K562 (cell line): ENCODE data around the gene KIR3DL2. TPM values are rescaled to one million over a fixed set of nuclear protein-coding genes. Genes with fewer than 3 reads are reported as not detected.

Experiments
- ASH1L ChIP-seq: fragments of 450-650 bp; IDR thresholded peaks from 2 replicates; pipeline ENCODE4 v1.6.1; 2018; ENCODE audit warnings: borderline replicate concordance, mild to moderate bottlenecking, low read depth; ENCODE audit not compliant: partially characterized antibody
- ELF2 ChIP-seq: fragments of 250-450 bp; sonication (Bioruptor Pico); IDR thresholded peaks from 2 replicates; pipeline ENCODE4 v1.5.0; 2021; ENCODE audit warnings: mild to moderate bottlenecking
- ESRRB ChIP-seq: fragments of 250-450 bp; sonication (Bioruptor Pico); IDR thresholded peaks from 2 replicates; pipeline ENCODE4 v1.5.0; 2020; ENCODE audit warnings: mild to moderate bottlenecking, moderate library complexity, borderline replicate concordance
- MNT ChIP-seq, 2 experiments: fragments of 450-650 bp; conservative IDR thresholded peaks; 2 replicates each; pipeline ENCODE4 v1.6.1; 2017; ENCODE audit warnings: mild to moderate bottlenecking in 2 of 2, moderate library complexity in 2 of 2
- NR2C1 ChIP-seq, 2 experiments: fragments of 450-650 bp; IDR thresholded peaks; 2 replicates each; pipeline ENCODE4 v1.6.1; 2017; ENCODE audit warnings: mild to moderate bottlenecking in 2 of 2, antibody characterized with exemption in 1 of 2, inconsistent platforms in 1 of 2, missing compliant biosample characterization in 1 of 2, missing genetic modification characterization in 1 of 2
- SETDB1 ChIP-seq: IDR thresholded peaks from one replicate; pipeline ENCODE4 v1.6.1; 2012; ENCODE audit warnings: low read length, control low read depth, inconsistent platforms
- STAT5A ChIP-seq: IDR thresholded peaks from 2 replicates; pipeline ENCODE4 v1.6.1; 2012; ENCODE audit warnings: low read length, inconsistent platforms, borderline replicate concordance
- TAF9B ChIP-seq: fragments of 450-650 bp; IDR thresholded peaks from 2 replicates; pipeline ENCODE4 v1.6.1; 2018; ENCODE audit warnings: mild to moderate bottlenecking; ENCODE audit not compliant: partially characterized antibody
- UBTF ChIP-seq, 2 experiments: IDR thresholded peaks; 2 replicates each; pipeline ENCODE4 v1.6.1; 2012; ENCODE audit warnings: improper control_type of control experiment in 2 of 2, low read depth in 2 of 2, low read length in 2 of 2, borderline replicate concordance in 1 of 2
- XRCC5 ChIP-seq: fragments of 200-400 bp; formaldehyde crosslinking; IDR thresholded peaks from 2 replicates; pipeline ENCODE4 v1.6.1; 2017; ENCODE audit warnings: low read depth, mild to moderate bottlenecking, low read length
- polyA plus RNA-seq, 8 experiments: library from polyadenylated mRNA; depleted of rRNA in 4 of 8; stranded (reverse) in 5 of 8; unstranded in 3 of 8; fragments of >200 nt; fragmentation: Nextera tagmentation in 2 of 8; fragmentation: Illumina TruSeq in 1 of 8; extraction: Ambion mirVana in 2 of 8; extraction: Trizol in 1 of 8; gene quantifications; 2 replicates each; pipeline versions ENCODE4 v1.2.1 to v1.2.3, GENCODE V29; 2011 to 2014; ENCODE audit warnings: inconsistent platforms in 1 of 8, missing spikeins in 1 of 8
- total RNA-seq, 7 experiments: library from RNA; depleted of rRNA in 6 of 7; stranded (reverse); fragments of >200 nt in 6 of 7; fragmentation: Illumina TruSeq in 2 of 7; extraction: Trizol in 2 of 7; gene quantifications; 2 replicates each; pipeline versions ENCODE4 v1.2.1 to v1.2.3, GENCODE V29; 2011 to 2021; ENCODE audit warnings: low replicate concordance in 1 of 7
- TF ChIP-seq, protein P1 (sequence below): fragments of 450-650 bp; IDR thresholded peaks from 2 replicates; pipeline ENCODE4 v1.6.1; 2016; ENCODE audit warnings: low read depth

KIR3DL2 gene
- total and polyA plus RNA-seq, 9 of the 15 experiments (the other 6 are each of a cell fraction or from before 2014, with no cell fraction given), result not detected

GRCh38 chr19:54873990-54874389, 23.7 kb downstream of the KIR3DL2 start, which contains the start of gene FCAR (continued):
- TF ChIP-seq, protein P1, sequence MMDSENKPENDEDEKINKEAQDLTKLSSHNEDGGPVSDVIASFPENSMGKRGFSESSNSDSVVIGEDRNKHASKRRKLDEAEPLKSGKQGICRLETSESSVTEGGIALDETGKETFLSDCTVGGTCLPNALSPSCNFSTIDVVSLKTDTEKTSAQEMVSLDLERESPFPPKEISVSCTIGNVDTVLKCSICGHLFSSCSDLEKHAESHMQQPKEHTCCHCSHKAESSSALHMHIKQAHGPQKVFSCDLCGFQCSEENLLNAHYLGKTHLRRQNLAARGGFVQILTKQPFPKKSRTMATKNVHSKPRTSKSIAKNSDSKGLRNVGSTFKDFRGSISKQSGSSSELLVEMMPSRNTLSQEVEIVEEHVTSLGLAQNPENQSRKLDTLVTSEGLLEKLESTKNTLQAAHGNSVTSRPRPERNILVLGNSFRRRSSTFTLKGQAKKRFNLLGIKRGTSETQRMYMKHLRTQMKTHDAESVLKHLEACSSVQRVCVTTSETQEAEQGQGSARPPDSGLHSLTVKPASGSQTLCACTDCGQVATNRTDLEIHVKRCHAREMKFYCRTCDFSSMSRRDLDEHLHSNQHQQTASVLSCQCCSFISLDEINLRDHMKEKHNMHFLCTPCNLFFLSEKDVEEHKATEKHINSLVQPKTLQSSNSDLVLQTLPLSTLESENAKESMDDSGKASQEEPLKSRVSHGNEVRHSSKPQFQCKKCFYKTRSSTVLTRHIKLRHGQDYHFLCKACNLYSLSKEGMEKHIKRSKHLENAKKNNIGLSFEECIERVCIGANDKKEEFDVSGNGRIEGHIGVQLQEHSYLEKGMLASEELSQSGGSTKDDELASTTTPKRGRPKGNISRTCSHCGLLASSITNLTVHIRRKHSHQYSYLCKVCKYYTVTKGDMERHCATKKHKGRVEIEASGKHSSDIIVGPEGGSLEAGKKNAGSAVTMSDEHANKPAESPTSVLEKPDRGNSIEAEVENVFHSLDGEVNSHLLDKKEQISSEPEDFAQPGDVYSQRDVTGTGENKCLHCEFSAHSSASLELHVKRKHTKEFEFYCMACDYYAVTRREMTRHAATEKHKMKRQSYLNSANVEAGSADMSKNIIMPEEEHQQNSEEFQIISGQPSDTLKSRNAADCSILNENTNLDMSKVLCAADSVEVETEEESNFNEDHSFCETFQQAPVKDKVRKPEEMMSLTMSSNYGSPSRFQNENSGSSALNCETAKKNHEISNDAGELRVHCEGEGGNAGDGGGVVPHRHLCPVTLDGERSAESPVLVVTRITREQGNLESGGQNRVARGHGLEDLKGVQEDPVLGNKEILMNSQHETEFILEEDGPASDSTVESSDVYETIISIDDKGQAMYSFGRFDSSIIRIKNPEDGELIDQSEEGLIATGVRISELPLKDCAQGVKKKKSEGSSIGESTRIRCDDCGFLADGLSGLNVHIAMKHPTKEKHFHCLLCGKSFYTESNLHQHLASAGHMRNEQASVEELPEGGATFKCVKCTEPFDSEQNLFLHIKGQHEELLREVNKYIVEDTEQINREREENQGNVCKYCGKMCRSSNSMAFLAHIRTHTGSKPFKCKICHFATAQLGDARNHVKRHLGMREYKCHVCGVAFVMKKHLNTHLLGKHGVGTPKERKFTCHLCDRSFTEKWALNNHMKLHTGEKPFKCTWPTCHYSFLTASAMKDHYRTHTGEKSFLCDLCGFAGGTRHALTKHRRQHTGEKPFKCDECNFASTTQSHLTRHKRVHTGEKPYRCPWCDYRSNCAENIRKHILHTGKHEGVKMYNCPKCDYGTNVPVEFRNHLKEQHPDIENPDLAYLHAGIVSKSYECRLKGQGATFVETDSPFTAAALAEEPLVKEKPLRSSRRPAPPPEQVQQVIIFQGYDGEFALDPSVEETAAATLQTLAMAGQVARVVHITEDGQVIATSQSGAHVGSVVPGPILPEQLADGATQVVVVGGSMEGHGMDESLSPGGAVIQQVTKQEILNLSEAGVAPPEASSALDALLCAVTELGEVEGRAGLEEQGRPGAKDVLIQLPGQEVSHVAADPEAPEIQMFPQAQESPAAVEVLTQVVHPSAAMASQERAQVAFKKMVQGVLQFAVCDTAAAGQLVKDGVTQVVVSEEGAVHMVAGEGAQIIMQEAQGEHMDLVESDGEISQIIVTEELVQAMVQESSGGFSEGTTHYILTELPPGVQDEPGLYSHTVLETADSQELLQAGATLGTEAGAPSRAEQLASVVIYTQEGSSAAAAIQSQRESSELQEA, result no peak
- TF ChIP-seq XRCC5, result no peak
- no peak for TF ChIP-seq NR2C1 (IDR thresholded peaks at IDR 0.05)
- no peak for TF ChIP-seq NR2C1 (tag; IDR thresholded peaks at IDR 0.05)
- no peak for TF ChIP-seq TAF9B
- TF ChIP-seq SETDB1, result no peak
- TF ChIP-seq ESRRB (CRISPR knock-in tag), result no peak
- no peak for TF ChIP-seq UBTF (IDR thresholded peaks at IDR 0.05; ENCODE audit: borderline replicate concordance in 1 of 2, low read depth in 2 of 2, low read length in 2 of 2)
- no peak for TF ChIP-seq MNT (conservative IDR thresholded peaks at IDR 0.05)
- no peak for TF ChIP-seq ASH1L
- TF ChIP-seq ELF2 (CRISPR knock-in tag), result no peak
- no peak for TF ChIP-seq STAT5A
